D721Med (cell line): ENCODE data around the gene MATK.

Source experiments
- DNase-seq: peaks from one replicate; pipeline ENCODE4 v3.0.0; 2011; ENCODE audit warnings: low spot score; ENCODE audit not compliant: insufficient read length
- FAIRE-seq: peaks from 2 replicates; lab custom pipeline; 2011; peaks lifted over from hg19 to GRCh38; lab: Jason Lieb, UNC
- TF ChIP-seq, protein P1 (sequence below): IDR thresholded peaks from 2 replicates; pipeline ENCODE4 v1.5.1; 2012; ENCODE audit warnings: mild to moderate bottlenecking, control low read depth; ENCODE audit not compliant: insufficient read depth; ENCODE audit errors: missing control alignments

The MATK gene, protein sequence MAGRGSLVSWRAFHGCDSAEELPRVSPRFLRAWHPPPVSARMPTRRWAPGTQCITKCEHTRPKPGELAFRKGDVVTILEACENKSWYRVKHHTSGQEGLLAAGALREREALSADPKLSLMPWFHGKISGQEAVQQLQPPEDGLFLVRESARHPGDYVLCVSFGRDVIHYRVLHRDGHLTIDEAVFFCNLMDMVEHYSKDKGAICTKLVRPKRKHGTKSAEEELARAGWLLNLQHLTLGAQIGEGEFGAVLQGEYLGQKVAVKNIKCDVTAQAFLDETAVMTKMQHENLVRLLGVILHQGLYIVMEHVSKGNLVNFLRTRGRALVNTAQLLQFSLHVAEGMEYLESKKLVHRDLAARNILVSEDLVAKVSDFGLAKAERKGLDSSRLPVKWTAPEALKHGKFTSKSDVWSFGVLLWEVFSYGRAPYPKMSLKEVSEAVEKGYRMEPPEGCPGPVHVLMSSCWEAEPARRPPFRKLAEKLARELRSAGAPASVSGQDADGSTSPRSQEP

DNA sequence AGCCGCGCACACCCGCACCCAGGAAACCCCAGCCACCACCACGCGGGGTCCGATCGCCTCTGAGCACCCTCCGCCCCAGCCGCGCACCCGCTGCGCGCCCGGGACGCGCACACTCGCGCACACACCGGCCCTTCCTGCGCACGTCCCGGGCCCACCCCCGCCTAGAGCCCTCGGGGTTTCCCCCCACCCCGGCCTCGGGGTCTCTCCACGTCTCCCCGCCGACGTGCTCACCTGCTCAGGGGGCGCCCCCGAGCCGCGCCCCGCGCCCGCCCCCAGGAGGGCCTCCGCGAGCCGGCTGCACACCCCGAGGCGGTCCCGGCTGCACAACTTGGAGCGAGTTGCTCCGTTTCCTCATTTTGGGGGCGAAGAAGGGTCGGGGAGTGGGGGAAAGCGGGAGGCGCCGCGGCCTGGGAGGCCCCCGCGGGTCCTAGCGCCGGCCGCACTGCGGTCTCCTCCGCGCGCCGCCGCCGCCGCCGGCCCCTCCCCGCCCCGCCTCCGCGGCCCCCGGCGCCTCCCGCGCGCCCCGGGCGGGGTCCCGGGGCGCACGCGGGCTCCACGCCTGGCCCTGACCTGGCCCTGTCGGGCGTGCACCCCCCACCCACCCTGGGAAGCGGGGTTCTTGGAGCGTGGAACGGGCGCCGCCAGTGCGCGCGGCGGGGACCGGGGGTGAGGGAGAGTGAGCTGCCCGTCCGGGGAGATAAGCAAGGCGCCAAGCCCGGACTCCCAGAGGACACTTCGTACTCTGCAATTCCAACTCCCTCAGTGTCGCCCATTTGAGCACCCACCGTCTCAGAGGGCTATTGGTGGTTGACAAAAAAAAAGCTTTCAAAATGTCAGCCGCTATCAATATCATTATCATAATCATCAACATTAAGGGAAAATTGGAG, at the start of gene MATK:
MATK (minus strand) TSS at position 444 of the 887 bp plus-strand sequence. CDS start 1,246 bp downstream, outside the sequence.
- TF ChIP-seq, protein P1, sequence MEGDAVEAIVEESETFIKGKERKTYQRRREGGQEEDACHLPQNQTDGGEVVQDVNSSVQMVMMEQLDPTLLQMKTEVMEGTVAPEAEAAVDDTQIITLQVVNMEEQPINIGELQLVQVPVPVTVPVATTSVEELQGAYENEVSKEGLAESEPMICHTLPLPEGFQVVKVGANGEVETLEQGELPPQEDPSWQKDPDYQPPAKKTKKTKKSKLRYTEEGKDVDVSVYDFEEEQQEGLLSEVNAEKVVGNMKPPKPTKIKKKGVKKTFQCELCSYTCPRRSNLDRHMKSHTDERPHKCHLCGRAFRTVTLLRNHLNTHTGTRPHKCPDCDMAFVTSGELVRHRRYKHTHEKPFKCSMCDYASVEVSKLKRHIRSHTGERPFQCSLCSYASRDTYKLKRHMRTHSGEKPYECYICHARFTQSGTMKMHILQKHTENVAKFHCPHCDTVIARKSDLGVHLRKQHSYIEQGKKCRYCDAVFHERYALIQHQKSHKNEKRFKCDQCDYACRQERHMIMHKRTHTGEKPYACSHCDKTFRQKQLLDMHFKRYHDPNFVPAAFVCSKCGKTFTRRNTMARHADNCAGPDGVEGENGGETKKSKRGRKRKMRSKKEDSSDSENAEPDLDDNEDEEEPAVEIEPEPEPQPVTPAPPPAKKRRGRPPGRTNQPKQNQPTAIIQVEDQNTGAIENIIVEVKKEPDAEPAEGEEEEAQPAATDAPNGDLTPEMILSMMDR = no peak
- no peak for FAIRE-seq
- DNase-seq = peak; percentile 53

DNA sequence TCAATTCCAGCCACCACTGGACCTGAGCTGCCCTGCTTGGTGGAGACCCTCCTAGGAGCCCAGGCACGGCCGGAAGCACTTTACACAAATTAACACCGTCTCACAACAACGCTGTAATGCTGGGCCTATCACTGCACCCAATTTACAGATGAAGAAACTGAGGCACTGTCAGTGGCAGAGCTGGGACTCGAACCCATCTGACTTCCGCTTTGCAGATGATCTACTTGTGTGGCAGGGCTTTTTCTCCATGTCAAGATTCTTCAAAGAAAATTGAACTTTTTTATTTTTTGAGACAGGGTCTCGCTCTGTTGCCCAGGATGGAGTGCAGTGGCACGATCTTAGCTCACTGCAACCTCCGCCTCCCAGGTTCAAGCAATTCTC, 48.9 kb upstream of the MATK start:
- no peak for DNase-seq
- no peak for FAIRE-seq
- TF ChIP-seq, protein P1 = no peak

DNA sequence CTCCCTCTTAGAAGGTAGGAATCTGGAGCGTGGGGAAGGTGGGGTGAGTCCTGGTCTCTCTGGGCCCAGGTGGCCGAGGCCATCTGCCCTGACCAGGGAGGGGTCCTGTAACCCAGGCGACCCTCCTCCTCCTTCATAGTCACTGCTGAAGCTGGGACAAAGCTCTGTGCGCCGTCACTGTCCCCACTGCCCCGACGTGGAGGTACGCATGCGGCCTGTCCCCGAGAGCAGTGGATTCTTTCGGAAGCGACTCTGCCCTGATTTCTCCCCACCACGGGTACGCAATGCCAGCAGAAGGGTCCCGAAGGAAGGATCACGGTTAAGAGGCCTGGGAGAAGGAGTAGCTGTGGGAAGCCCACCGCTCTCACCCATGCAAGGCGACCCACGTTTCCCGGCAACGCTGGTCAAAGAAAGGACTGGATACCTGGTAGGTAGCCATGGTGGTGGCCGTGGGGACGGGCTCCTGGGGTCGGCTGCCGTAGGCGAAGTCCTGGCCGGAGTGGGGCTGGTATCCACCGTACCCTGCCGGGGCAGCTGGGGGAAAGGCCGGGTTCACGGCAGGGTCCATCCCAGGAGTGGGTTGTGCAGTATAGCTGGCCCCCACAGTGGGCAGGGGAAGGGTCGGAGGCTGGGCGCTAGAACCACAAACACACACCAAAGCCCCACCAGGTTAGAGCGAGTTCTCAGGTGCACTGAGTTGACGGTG, 48.3 kb upstream of the MATK start:
- DNase-seq (no peak), FAIRE-seq (no peak)
- TF ChIP-seq, protein P1 = no peak

DNA sequence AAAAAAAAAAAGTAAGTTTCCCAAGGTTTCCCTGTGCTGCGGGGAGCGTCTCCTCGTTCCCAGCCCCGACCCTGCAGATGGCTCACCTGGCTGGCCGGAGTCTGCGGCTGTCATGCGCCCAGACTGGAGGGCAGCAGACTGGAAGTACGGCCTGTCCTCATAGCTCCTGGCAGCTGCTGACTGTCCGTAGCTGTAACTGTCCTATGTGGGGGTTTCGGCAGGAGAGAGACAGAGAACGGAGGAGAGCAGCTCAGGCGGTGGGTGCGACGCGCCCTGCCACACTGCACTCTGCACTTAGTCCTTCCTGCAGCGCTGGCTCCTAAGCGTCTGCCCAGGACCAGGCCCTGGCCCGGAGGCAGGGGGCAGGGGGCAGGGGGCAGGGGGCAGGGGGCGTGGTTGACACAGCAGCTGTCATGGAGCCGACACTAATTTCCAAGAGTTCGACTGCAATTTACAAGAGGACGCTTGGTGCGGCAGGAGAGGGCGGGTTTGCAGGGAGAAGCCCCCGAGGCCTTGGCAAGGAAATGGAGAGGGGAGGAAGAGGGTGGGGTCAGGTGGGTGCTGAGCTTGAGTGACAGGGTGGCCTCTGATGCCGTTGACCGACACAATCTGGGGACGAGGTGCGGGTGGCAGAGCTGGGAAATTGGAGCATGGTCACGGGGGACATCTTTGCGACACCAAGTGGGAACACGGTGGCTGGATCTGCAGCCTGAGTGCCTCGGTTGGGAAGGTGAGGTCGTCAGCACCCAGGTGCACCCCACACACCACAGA, 47.6 kb upstream of the MATK start:
- DNase-seq (no peak), FAIRE-seq (no peak)
- TF ChIP-seq, protein P1 = no peak

DNA sequence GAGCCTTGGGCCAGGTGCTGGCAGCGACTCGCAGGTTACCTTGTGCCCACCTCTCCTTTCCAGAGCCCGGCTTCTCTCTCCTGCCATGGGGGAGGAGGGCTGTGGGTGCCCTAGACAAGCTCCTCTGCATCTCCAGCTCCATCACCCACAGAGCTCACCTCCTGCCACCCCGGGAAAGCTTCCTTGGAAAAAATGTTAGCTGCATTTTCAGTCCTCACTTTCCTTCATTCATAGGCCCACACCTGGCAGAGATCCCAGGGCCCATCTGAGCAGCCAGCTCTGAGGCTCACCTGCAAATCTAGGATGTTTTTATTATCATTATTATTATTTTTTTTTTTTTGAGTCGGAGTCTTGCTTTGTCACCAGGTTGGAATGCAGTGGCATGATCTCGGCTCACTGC, 45.8 kb upstream of the MATK start:
- TF ChIP-seq, protein P1 = no peak
- FAIRE-seq = no peak
- DNase-seq = no peak

DNA sequence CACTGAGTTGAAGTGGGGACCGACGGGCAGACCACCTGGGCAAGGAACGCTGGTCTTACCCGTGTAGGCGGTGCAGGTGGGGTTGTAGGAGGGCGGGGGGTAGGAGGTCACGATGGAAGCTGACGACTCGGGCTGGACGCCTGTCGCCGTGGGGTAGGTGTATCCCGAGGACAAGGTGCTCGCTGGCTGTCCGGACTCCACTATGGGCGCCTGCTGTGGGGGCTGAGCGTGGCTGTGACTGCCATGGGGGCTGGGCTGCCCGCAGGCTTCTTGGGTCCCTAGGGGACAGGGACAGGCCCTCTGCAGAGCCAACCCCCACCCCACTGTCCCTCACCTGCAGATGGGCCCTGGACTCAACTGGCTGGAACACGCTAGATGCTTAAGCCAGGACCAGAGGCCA, 45.4 kb upstream of the MATK start:
- DNase-seq (no peak), FAIRE-seq (no peak)
- TF ChIP-seq, protein P1 = no peak
